Osteocyte (in vitro differentiated cells): ENCODE data around the gene TUBA3D. TPM values are rescaled to one million over a fixed set of nuclear protein-coding genes. Genes with fewer than 3 reads are reported as not detected.

ENCODE experiments used
- microRNA-seq: library from miRNA; unstranded; fragments of <30 nt; microRNA quantifications from one replicate; pipeline ENCODE4 v1.1.0, GENCODE V29; 2020; ENCODE audit not compliant: unreplicated experiment
- total RNA-seq: library from RNA; stranded (reverse); gene quantifications from 2 replicates; pipeline ENCODE4 v1.2.1, GENCODE V29; 2021

The TUBA3D gene
- total RNA-seq, 1 donor from 2014 or later: not detected

Small RNA genes lying within 50 kb of the gene (microRNA-seq; reads per million reads assigned to microRNA genes)
- not detected for gene MIR4784

Other genes starting within 250 kb of the TUBA3D start
- 0.10 TPM in 1 of 2 replicates, not detected in the other for gene RAB6D, start 112.0 kb upstream of the TUBA3D start, total RNA-seq
- 106 and 110 TPM in 2 replicates for gene MZT2A, start 16.3 kb downstream of the TUBA3D start, total RNA-seq
- gene CCDC74A, start 51.8 kb downstream of the TUBA3D start, total RNA-seq: 1.8 and 2.4 TPM in 2 replicates